GM12891 (cell line): ENCODE data around the gene DCP2.

ENCODE experiments used
- POLR2A ChIP-seq: IDR thresholded peaks from 2 replicates; pipeline ENCODE4 v1.6.1; 2011; ENCODE audit warnings: low read depth, low read length, control low read depth
- POLR2AphosphoS5 ChIP-seq: IDR thresholded peaks from 2 replicates; pipeline ENCODE4 v1.6.1; 2011; ENCODE audit warnings: low read depth, low read length, control low read depth
- SPI1 ChIP-seq: IDR thresholded peaks from 2 replicates; pipeline ENCODE4 v1.6.1; 2011; ENCODE audit warnings: low read depth, low read length, control low read depth

- TF ChIP-seq POLR2A (no peak), POLR2AphosphoS5 (no peak), SPI1 (no peak)
Measured at GRCh38 chr5:112995764-112996618, 19.4 kb downstream of the DCP2 start.
